Right ventricle myocardium inferior (tissue), 1 donor: ENCODE results near the gene PLIN5. TPM values are rescaled to one million over a fixed set of nuclear protein-coding genes. Genes with fewer than 3 reads are reported as not detected.

Experiments used
- ATAC-seq: fragments of 200-7000 bp; cut with Tn5 transposase; one replicate; pipeline ENCODE4 v1.9.1; 2020; ENCODE audit warnings: mild to moderate bottlenecking, moderate library complexity
- DNase-seq: peaks from one replicate; pipeline ENCODE4 v3.0.0; 2021; ENCODE audit errors: missing footprints
- intact Hi-C: fragments of 100-400 bp; cut with DNase I; formaldehyde crosslinking; loops from one replicate; pipeline ENCODE4 v1.11.0; 2022
- total RNA-seq: library from RNA; stranded (reverse); fragmentation: NEBNext Ultra II Directional; extraction: Animal tissue kit (Norgen Biotek cat#: 25700); gene quantifications from one replicate; pipeline ENCODE4 v1.2.1, GENCODE V29; 2021
- donor health status: DM: no; HTN: yes; CAD: no; lungs with severe emphysema.

Gene PLIN5
- total RNA-seq, 1 donor from 2014 or later: 50.4 TPM

GRCh38 chr19:4473011-4473762, 61.8 kb downstream of the PLIN5 start:
- no peak for DNase-seq
- intact Hi-C loops: loop anchor here (5.0 kb wide), 1 partner anchor 71 kb away; the partner anchor contains the start of genes CHAF1A and SH3GL1
- ATAC-seq: no peak

Other genes starting within 250 kb of the PLIN5 start
- gene TMIGD2, start 232.8 kb downstream of the PLIN5 start, total RNA-seq: not detected
- gene FSD1, start 230.6 kb downstream of the PLIN5 start, total RNA-seq: not detected
- 4.3 TPM for gene STAP2, start 196.4 kb downstream of the PLIN5 start, total RNA-seq
- 21.0 TPM for gene MPND, start 191.7 kb downstream of the PLIN5 start, total RNA-seq
- gene SH3GL1, start 134.7 kb downstream of the PLIN5 start, total RNA-seq: 22.0 TPM
- 5.9 TPM for gene CHAF1A, start 132.6 kb downstream of the PLIN5 start, total RNA-seq
- 119 TPM for gene UBXN6, start 77.4 kb downstream of the PLIN5 start, total RNA-seq
- 28.2 TPM for gene HDGFL2, start 62.9 kb downstream of the PLIN5 start, total RNA-seq
- 241 TPM for gene PLIN4, start 16.7 kb downstream of the PLIN5 start, total RNA-seq
- gene LRG1, start 4.8 kb upstream of the PLIN5 start, total RNA-seq: 0.73 TPM
- gene SEMA6B, start 24.5 kb upstream of the PLIN5 start, total RNA-seq: 16.7 TPM
- gene TNFAIP8L1, start 104.3 kb upstream of the PLIN5 start, total RNA-seq: 4.4 TPM
- 29.8 TPM for gene MYDGF, start 135.1 kb upstream of the PLIN5 start, total RNA-seq
- gene DPP9, start 188.6 kb upstream of the PLIN5 start, total RNA-seq: 52.7 TPM